OCI-LY3 (cell line): ENCODE results near the gene SLC26A11.

ENCODE experiments used
- H2AFZ ChIP-seq: fragments of 200-600, 300-600 bp; shearing (Covaris generic); 2 replicates; pipeline ENCODE4 v1.6.0; 2014; ENCODE audit warnings: antibody characterized with exemption, low read depth, low read length
- H3K27ac ChIP-seq: fragments of 200-600, 300-600 bp; sonication (generic); 2 replicates; pipeline ENCODE4 v1.5.1; 2014; ENCODE audit warnings: mild to moderate bottlenecking, low read length, moderate library complexity, mixed read lengths
- H3K27me3 ChIP-seq: fragments of 200-600, 300-600 bp; sonication (generic); 2 replicates; pipeline ENCODE4 v1.6.1; 2014; ENCODE audit warnings: low read depth, low read length, mixed read lengths
- H3K36me3 ChIP-seq: fragments of 200-600, 300-600 bp; sonication (generic); replicated peaks from 2 replicates; pipeline ENCODE3; 2014; ENCODE audit warnings: low read depth, low read length, mixed read lengths
- H3K4me1 ChIP-seq: fragments of 300-600, 200-600 bp; sonication (generic); 2 replicates; pipeline ENCODE4 v1.6.1; 2014; ENCODE audit warnings: low read length, mixed read lengths
- H3K4me2 ChIP-seq: fragments of 200-600, 300-600 bp; sonication (generic); 2 replicates; pipeline ENCODE4 v1.6.1; 2014; ENCODE audit warnings: low read length, mixed read lengths
- H3K4me3 ChIP-seq: fragments of 300-600, 200-600 bp; sonication (generic); 2 replicates; pipeline ENCODE4 v1.5.1; 2014; ENCODE audit warnings: antibody characterized with exemption, mild to moderate bottlenecking, low read length, moderate library complexity
- H3K79me2 ChIP-seq: fragments of 300-600, 200-600 bp; shearing (Covaris generic); 2 replicates; pipeline ENCODE4 v1.6.1; 2014; ENCODE audit warnings: mild to moderate bottlenecking, low read length, mixed read lengths
- H3K9ac ChIP-seq: fragments of 300-600, 200-600 bp; shearing (Covaris generic); 2 replicates; pipeline ENCODE4 v1.6.0; 2014; ENCODE audit warnings: mild to moderate bottlenecking, low read length, moderate library complexity
- H3K9me3 ChIP-seq: fragments of 200-600, 300-600 bp; shearing (Covaris generic); 2 replicates; pipeline ENCODE4 v1.6.1; 2014; ENCODE audit warnings: low read length, mixed read lengths; ENCODE audit not compliant: insufficient read depth
- H4K20me1 ChIP-seq: fragments of 200-600, 300-600 bp; sonication (generic); 2 replicates; pipeline ENCODE4 v1.6.1; 2016; ENCODE audit warnings: low read length, mixed read lengths; ENCODE audit not compliant: insufficient read depth
- CTCF ChIP-seq: fragments of 200-600, 300-600 bp; sonication (generic); IDR thresholded peaks from 2 replicates; pipeline ENCODE4 v1.5.1; 2014; ENCODE audit warnings: antibody characterized with exemption, low read length, low read depth
- EZH2phosphoT487 ChIP-seq: fragments of 200-600 bp; shearing (Covaris generic); IDR thresholded peaks from 2 replicates; pipeline ENCODE4 v1.6.1; 2018; ENCODE audit warnings: antibody characterized with exemption, mixed run types, low read depth

The SLC26A11 gene

GRCh38 chr17:80286638-80286960 lies 66.4 kb downstream of the SLC26A11 start:
- Histone ChIP-seq H3K27me3 (no peaks in the 10 kb centered on the region), H3K27ac (no peak overlapping the region), H2AFZ (no peak overlapping the region), H4K20me1 (peaks cover 71% of the 10 kb centered on the region), H3K9ac (no peak overlapping the region), H3K4me2 (no peak overlapping the region), H3K79me2 (peaks cover 48% of the 10 kb centered on the region), H3K9me3 (no peaks in the 10 kb centered on the region), H3K36me3 (peaks cover 69% of the 10 kb centered on the region), H3K4me1 (no peaks in the 10 kb centered on the region), H3K4me3 (no peak overlapping the region)
- TF ChIP-seq EZH2phosphoT487 = no peak
- TF ChIP-seq CTCF = no peak

DNA sequence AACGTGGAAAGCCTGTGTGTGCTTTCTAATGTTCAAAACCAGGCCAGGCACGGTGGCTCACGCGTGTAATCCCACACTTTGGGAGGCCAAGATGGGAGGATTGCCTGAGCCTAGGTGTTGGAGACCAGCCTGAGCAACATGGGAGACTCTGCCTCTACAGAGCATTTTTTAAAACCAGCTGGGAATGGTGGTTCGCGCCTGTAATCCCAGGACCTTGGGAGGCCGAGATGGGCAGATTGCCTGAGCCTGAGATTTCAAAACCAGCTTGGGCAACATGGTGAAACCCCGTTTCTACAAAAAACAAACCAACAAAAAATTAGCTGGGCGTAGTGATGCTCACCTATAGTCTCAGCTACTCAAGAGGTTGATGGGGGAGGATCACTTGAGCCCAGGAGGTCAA lies 66.8 kb downstream of the SLC26A11 start:
- H4K20me1 ChIP-seq = peaks cover 67% of the 10 kb centered on the region
- peaks cover 73% of the 10 kb centered on the region for H3K36me3 ChIP-seq
- no peak overlapping the region for H3K9ac ChIP-seq

GRCh38 chr17:80287806-80288567 lies 67.8 kb downstream of the SLC26A11 start:
- Histone ChIP-seq H3K9me3 (no peaks in the 10 kb centered on the region), H4K20me1 (peaks cover 70% of the 10 kb centered on the region), H2AFZ (no peak overlapping the region), H3K27me3 (no peaks in the 10 kb centered on the region), H3K4me2 (no peak overlapping the region), H3K4me1 (no peaks in the 10 kb centered on the region), H3K79me2 (peaks cover 39% of the 10 kb centered on the region), H3K27ac (no peak overlapping the region), H3K4me3 (no peak overlapping the region), H3K36me3 (peaks cover 79% of the 10 kb centered on the region), H3K9ac (no peak overlapping the region)
- TF ChIP-seq CTCF (no peak), EZH2phosphoT487 (no peak)

More for the DNA sequence above, 66.8 kb downstream of the SLC26A11 start:
- Histone ChIP-seq H3K4me2 (no peak overlapping the region), H3K4me1 (no peaks in the 10 kb centered on the region), H3K4me3 (no peak overlapping the region), H2AFZ (no peak overlapping the region), H3K27ac (no peak overlapping the region), H3K79me2 (peaks cover 44% of the 10 kb centered on the region), H3K9me3 (no peaks in the 10 kb centered on the region), H3K27me3 (no peaks in the 10 kb centered on the region)
- no peak for TF ChIP-seq CTCF
- no peak for TF ChIP-seq EZH2phosphoT487

- H3K9me3 ChIP-seq = no peaks in the 10 kb centered on the region
- peaks cover 80% of the 10 kb centered on the region for H3K36me3 ChIP-seq
- no peaks in the 10 kb centered on the region for H3K4me1 ChIP-seq
- TF ChIP-seq EZH2phosphoT487 (no peak), CTCF (no peak)
- no peak overlapping the region for H2AFZ ChIP-seq
- no peak overlapping the region for H3K9ac ChIP-seq
- H4K20me1 ChIP-seq = peaks cover 68% of the 10 kb centered on the region
- no peaks in the 10 kb centered on the region for H3K27me3 ChIP-seq
- H3K4me2 ChIP-seq = no peak overlapping the region
- peaks cover 26% of the 10 kb centered on the region for H3K79me2 ChIP-seq
- no peak overlapping the region for H3K4me3 ChIP-seq
- H3K27ac ChIP-seq = no peak overlapping the region
Observed at GRCh38 chr17:80289616-80290015, 69.4 kb downstream of the SLC26A11 start.
